Mucosa of descending colon (tissue), 3 donors: ENCODE results near the gene CDA. TPM values are rescaled to one million over a fixed set of nuclear protein-coding genes. Genes with fewer than 3 reads are reported as not detected.

Experiments used
- ATAC-seq: fragments of 200-7000 bp; cut with Tn5 transposase; one replicate; pipeline ENCODE4 v1.9.1; 2020; ENCODE audit warnings: mild to moderate bottlenecking, moderate library complexity
- DNase-seq, 3 donors: peaks; one replicate each; pipeline ENCODE4 v3.0.0-alpha.2; 2020
- H3K36me3 ChIP-seq: fragments of 200-600 bp; one replicate; pipeline ENCODE4 v1.8.0; 2021; ENCODE audit warnings: low read depth, mild to moderate bottlenecking
- H3K4me1 ChIP-seq: fragments of 200-600 bp; one replicate; pipeline ENCODE4 v1.8.0; 2021; ENCODE audit warnings: low read depth, mild to moderate bottlenecking
- H3K4me3 ChIP-seq: fragments of 200-600 bp; one replicate; pipeline ENCODE4 v1.8.0; 2021; ENCODE audit warnings: mild to moderate bottlenecking
- H3K9me3 ChIP-seq: fragments of 200-600 bp; one replicate; pipeline ENCODE4 v1.8.0; 2021; ENCODE audit warnings: mild to moderate bottlenecking
- CTCF ChIP-seq: fragments of 200-600 bp; IDR thresholded peaks from one replicate; pipeline ENCODE4 v1.8.0; 2022; ENCODE audit warnings: antibody characterized with exemption, mild to moderate bottlenecking
- intact Hi-C, 2 donors: fragments of 100-400 bp; cut with DNase I in 1 of 2; cut with micrococcal nuclease in 1 of 2; formaldehyde crosslinking; loops; one replicate each; pipeline versions ENCODE4 v1.11.0 to v1.11.1; 2022; cut with DNase I, micrococcal nuclease
- total RNA-seq, 3 donors: library from RNA; stranded (reverse); fragmentation: NEBNext Ultra II Directional in 2 of 3; extraction: Animal tissue kit (Norgen Biotek cat#: 25700) in 2 of 3; gene quantifications; one replicate each; pipeline versions ENCODE4 v1.2.1 to v1.2.4, GENCODE V29; 2021 to 2023
- donor health status: DM: no; HTN: no; CAD: no; lungs with moderate emphysema.
- donor health status: DM: no; HTN: no; CAD: no.
- donor health status: DM: no; HTN: yes; CAD: no.

The CDA gene
- total RNA-seq, 3 donors from 2014 or later, result 33.9 to 63.8 (median 60.9) TPM

GRCh38 chr1:20587661-20588053, 1.2 kb upstream of the CDA start:
- no peak overlapping the region for H3K4me3 ChIP-seq
- no peak for TF ChIP-seq CTCF
- intact Hi-C loops, result no loop called here
- peaks cover 15% of the 10 kb centered on the region for H3K4me1 ChIP-seq
- DNase-seq, result peak in 1 of 3 donors; percentile 38
- ATAC-seq, result peak; percentile 65
- H3K36me3 ChIP-seq, result no peaks in the 10 kb centered on the region
- H3K9me3 ChIP-seq, result no peaks in the 10 kb centered on the region

- H3K36me3 ChIP-seq, result no peaks in the 10 kb centered on the region
- peak overlapping the region; percentile 24 for H3K4me3 ChIP-seq
- peak; percentile 1 for ATAC-seq
- H3K9me3 ChIP-seq, result no peaks in the 10 kb centered on the region
- intact Hi-C loops, result no loop called here
- peaks cover 15% of the 10 kb centered on the region for H3K4me1 ChIP-seq
- peak in 2 of 3 donors; percentile 12 to 69 for DNase-seq
- no peak for TF ChIP-seq CTCF
These were observed 708 bp downstream of the CDA start for GRCh38 chr1:20589331-20590278.

GRCh38 chr1:20590306-20590777, 1.4 kb downstream of the CDA start:
- Histone ChIP-seq H3K4me3 (no peak overlapping the region), H3K9me3 (no peaks in the 10 kb centered on the region), H3K4me1 (peaks cover 15% of the 10 kb centered on the region), H3K36me3 (no peaks in the 10 kb centered on the region)
- intact Hi-C loops, result no loop called here
- ATAC-seq (peak; percentile 44), DNase-seq (peak in 1 of 3 donors; percentile 16)
- no peak for TF ChIP-seq CTCF

DNA sequence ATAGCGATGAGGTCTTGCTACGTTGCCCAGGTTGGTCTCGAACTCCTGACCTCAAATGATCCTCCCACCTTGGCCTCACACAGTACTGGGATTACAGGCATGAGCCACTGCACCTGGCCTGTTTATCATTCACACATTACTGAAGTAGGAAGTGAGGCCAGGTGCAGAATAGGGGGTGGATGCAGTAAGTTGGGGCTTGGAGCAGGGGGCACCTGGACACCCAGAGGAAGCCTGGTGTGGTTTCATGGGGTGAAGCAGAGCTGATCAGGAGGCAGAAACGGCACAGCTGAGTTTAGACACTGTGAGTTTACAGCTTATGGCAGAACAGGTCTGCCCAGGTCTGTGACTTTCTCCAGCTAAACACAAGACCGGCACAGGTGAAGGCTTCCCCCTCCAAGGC, 4.9 kb downstream of the CDA start:
- H3K9me3 ChIP-seq, result no peaks in the 10 kb centered on the region
- H3K4me1 ChIP-seq, result peaks cover 9% of the 10 kb centered on the region
- H3K36me3 ChIP-seq, result no peaks in the 10 kb centered on the region
- intact Hi-C loops, result no loop called here
- DNase-seq (no peak), ATAC-seq (no peak)
- no peak for TF ChIP-seq CTCF
- no peak overlapping the region for H3K4me3 ChIP-seq

DNA sequence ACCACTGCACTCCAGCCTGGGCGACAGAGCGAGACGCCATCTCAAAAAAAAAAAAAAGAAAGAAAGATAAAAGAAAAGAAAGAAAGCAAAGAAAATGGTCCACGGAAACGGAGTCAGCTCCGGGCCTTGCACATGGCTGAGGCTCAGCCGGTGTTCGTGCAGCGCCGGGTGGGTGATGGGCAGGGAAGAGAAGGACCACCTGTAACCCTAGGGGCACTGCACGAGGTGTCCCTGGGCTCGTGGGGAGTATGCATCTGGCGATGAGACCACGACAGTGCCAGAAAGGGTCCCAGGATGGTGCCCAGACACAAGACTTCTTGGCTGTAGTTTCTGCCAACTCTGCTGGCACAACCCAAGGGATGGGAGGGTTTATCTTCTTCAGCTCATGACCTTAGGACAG, 5.8 kb downstream of the CDA start:
- DNase-seq (no peak), ATAC-seq (no peak)
- no peak overlapping the region for H3K4me3 ChIP-seq
- no peaks in the 10 kb centered on the region for H3K4me1 ChIP-seq
- intact Hi-C loops, result no loop called here
- H3K9me3 ChIP-seq, result no peaks in the 10 kb centered on the region
- no peak for TF ChIP-seq CTCF
- no peaks in the 10 kb centered on the region for H3K36me3 ChIP-seq
